HCT116 (cell line): ENCODE results near the gene SDK1. TPM values are rescaled to one million over a fixed set of nuclear protein-coding genes. Genes with fewer than 3 reads are reported as not detected.
"Not testable (repeated sequence)": the region's sequence is repeated elsewhere in the genome, so short reads cannot be mapped to it uniquely, and the experiment has no call there.

ENCODE experiments used
- ATAC-seq: fragments of 200-7000 bp; cut with Tn5 transposase; 2 replicates; pipeline ENCODE4 v1.9.1; 2020; ENCODE audit warnings: mild to moderate bottlenecking, moderate library complexity
- BruUV-seq: library from RNA; stranded (reverse); fragments of 400-500 nt; replicated peaks from 2 replicates; lab custom pipeline; 2021; lab: Mats Ljungman, UMichigan
- CTCF ChIA-PET: fragments of 300-600 bp; sonication (Branson Sonifier 250); formaldehyde crosslinking; loops from one replicate; lab custom pipeline; 2021; ENCODE audit warnings: antibody characterized with exemption; lab: Charles Lee
- POLR2A ChIA-PET: fragments of 300-600, 350-600 bp; sonication (Branson Sonifier 250); formaldehyde crosslinking; loops from one replicate; lab custom pipeline; 2021; ENCODE audit warnings: antibody characterized with exemption; lab: Charles Lee
- RAD21 ChIA-PET, 2 experiments: fragments of 300-600 bp; sonication (Branson Sonifier 250); formaldehyde crosslinking; loops; one replicate each; lab custom pipeline; 2023; ENCODE audit warnings: low total read pairs in 2 of 2; ENCODE audit not compliant: uncharacterized antibody in 2 of 2, unreplicated experiment in 2 of 2, low non-redundant PET in 1 of 2; lab: Charles Lee
- DNase-seq: peaks from one replicate; pipeline ENCODE4 v3.0.0-alpha.2; 2010; ENCODE audit warnings: low read depth, low spot score
- H2AFZ ChIP-seq: fragments of 200-600 bp; shearing (Covaris generic), sonication (generic); 2 replicates; pipeline ENCODE4 v1.6.1; 2017; ENCODE audit warnings: low read depth, mixed run types, mixed read lengths, antibody characterized with exemption, low read length; ENCODE audit not compliant: poor library complexity, severe bottlenecking
- H3K27ac ChIP-seq: 2 replicates; pipeline ENCODE4 v1.5.1; 2012; ENCODE audit warnings: low read depth, low read length
- H3K27me3 ChIP-seq: fragments of 200-600 bp; sonication (generic); 2 replicates; pipeline ENCODE4 v1.6.1; 2016; ENCODE audit warnings: mixed run types, low read length, mixed read lengths; ENCODE audit not compliant: insufficient read depth
- H3K36me3 ChIP-seq, 2 experiments: fragments of 200-500 bp in 1 of 2; fragments of 200-600 bp in 1 of 2; sonication (Bioruptor generic) in 1 of 2; sonication (generic) in 1 of 2; 2 replicates each; pipeline versions ENCODE4 v1.5.1 to v1.6.1; 2014 to 2016; ENCODE audit warnings: low read length in 2 of 2, inconsistent platforms in 1 of 2, mixed read lengths in 1 of 2, mixed run types in 1 of 2; ENCODE audit not compliant: insufficient read depth in 2 of 2, control insufficient read depth in 1 of 2
- H3K4me1 ChIP-seq, 2 experiments: fragments of 200-600 bp in 1 of 2; sonication (generic) in 1 of 2; 2 replicates each; pipeline versions ENCODE4 v1.5.1 to v1.6.1; 2012 to 2017; ENCODE audit warnings: low read length in 2 of 2, inconsistent platforms in 1 of 2, mild to moderate bottlenecking in 1 of 2, mixed read lengths in 1 of 2, mixed run types in 1 of 2, moderate library complexity in 1 of 2; ENCODE audit not compliant: insufficient read depth in 2 of 2, control insufficient read depth in 1 of 2
- H3K4me2 ChIP-seq: fragments of 200-600 bp; sonication (generic); 2 replicates; pipeline ENCODE4 v1.6.1; 2017; ENCODE audit warnings: mixed run types, low read length, mixed read lengths
- H3K4me3 ChIP-seq, 2 experiments: fragments of 200-600 bp in 1 of 2; sonication (generic) in 1 of 2; replicated peaks in 1 of 2; 2 replicates each; pipeline ENCODE4 v1.5.1; 2011 to 2016; ENCODE audit warnings: low read length in 2 of 2, control low read depth in 1 of 2, low read depth in 1 of 2, mild to moderate bottlenecking in 1 of 2, mixed read lengths in 1 of 2, mixed run types in 1 of 2
- H3K79me2 ChIP-seq: fragments of 200-600 bp; sonication (generic); 2 replicates; pipeline ENCODE4 v1.6.1; 2017; ENCODE audit warnings: mild to moderate bottlenecking, mixed run types, low read length, moderate library complexity, mixed read lengths; ENCODE audit not compliant: insufficient read depth
- H3K9ac ChIP-seq: fragments of 200-600 bp; sonication (generic); 2 replicates; pipeline ENCODE4 v1.6.1; 2016; ENCODE audit warnings: low read length, mixed read lengths
- H3K9me2 ChIP-seq: fragments of 200-600 bp; sonication (generic), shearing (Covaris generic); 2 replicates; pipeline ENCODE4 v1.6.1; 2017; ENCODE audit warnings: mixed run types, mild to moderate bottlenecking, moderate library complexity; ENCODE audit not compliant: insufficient read depth
- H3K9me3 ChIP-seq, 2 experiments: fragments of 200-500 bp in 1 of 2; fragments of 200-600 bp in 1 of 2; sonication (Bioruptor generic) in 1 of 2; sonication (generic) in 1 of 2; 2 replicates each; pipeline ENCODE4 v1.6.1; 2014 to 2017; ENCODE audit warnings: low read length in 2 of 2, mixed read lengths in 2 of 2, inconsistent platforms in 1 of 2, low read depth in 1 of 2, mild to moderate bottlenecking in 1 of 2, mixed run types in 1 of 2, moderate library complexity in 1 of 2; ENCODE audit not compliant: control insufficient read depth in 1 of 2, insufficient read depth in 1 of 2
- H4K20me1 ChIP-seq: fragments of 200-600 bp; sonication (generic), shearing (Covaris generic); 2 replicates; pipeline ENCODE4 v1.6.1; 2017; ENCODE audit warnings: mixed run types, mild to moderate bottlenecking, moderate library complexity; ENCODE audit not compliant: insufficient read depth
- ATF3 ChIP-seq: IDR thresholded peaks from 2 replicates; pipeline ENCODE4 v1.6.1; 2012
- CBX3 ChIP-seq: IDR thresholded peaks from 2 replicates; pipeline ENCODE4 v1.6.1; 2012; ENCODE audit warnings: low read depth
- CEBPB ChIP-seq: IDR thresholded peaks from 2 replicates; pipeline ENCODE4 v1.6.1; 2012; ENCODE audit warnings: low read depth
- EGR1 ChIP-seq: IDR thresholded peaks from 2 replicates; pipeline ENCODE4 v1.6.1; 2012; ENCODE audit warnings: low read depth
- EZH2 ChIP-seq: fragments of 200-600 bp; sonication (generic); IDR thresholded peaks from 2 replicates; pipeline ENCODE4 v1.6.1; 2017; ENCODE audit warnings: antibody characterized with exemption, mixed run types
- EZH2phosphoT487 ChIP-seq: fragments of 200-600 bp; IDR thresholded peaks from 2 replicates; pipeline ENCODE4 v1.6.1; 2018; ENCODE audit warnings: antibody characterized with exemption, borderline replicate concordance
- FOSL1 ChIP-seq: IDR thresholded peaks from 2 replicates; pipeline ENCODE4 v1.6.1; 2012; ENCODE audit warnings: low read depth
- POLR2AphosphoS5 ChIP-seq: IDR thresholded peaks from 2 replicates; pipeline ENCODE4 v1.6.1; 2011; ENCODE audit warnings: mild to moderate bottlenecking, low read depth, low read length, moderate library complexity
- RAD21 ChIP-seq: IDR thresholded peaks from 2 replicates; pipeline ENCODE4 v1.6.1; 2012; ENCODE audit warnings: low read depth, mild to moderate bottlenecking
- TCF7L2 ChIP-seq: IDR thresholded peaks from 2 replicates; pipeline ENCODE4 v1.7.0; 2011; ENCODE audit warnings: borderline replicate concordance, inconsistent platforms; ENCODE audit not compliant: insufficient read depth, insufficient read length; ENCODE audit errors: extremely low read depth
- YY1 ChIP-seq: IDR thresholded peaks from 2 replicates; pipeline ENCODE4 v1.6.1; 2011; ENCODE audit warnings: low read length, low read depth, moderate library complexity, mild to moderate bottlenecking; ENCODE audit not compliant: insufficient replicate concordance; ENCODE audit errors: extremely low read depth
- ZBTB33 ChIP-seq: IDR thresholded peaks from 2 replicates; pipeline ENCODE4 v1.6.1; 2011; ENCODE audit warnings: mild to moderate bottlenecking, low read length, moderate library complexity; ENCODE audit not compliant: insufficient replicate concordance; ENCODE audit errors: extremely low read depth
- ZFX ChIP-seq: fragments of 450-650 bp; IDR thresholded peaks from 2 replicates; pipeline ENCODE4 v1.6.1; 2017
- ZNF274 ChIP-seq: fragments of 200-500 bp; sonication (Bioruptor generic); IDR thresholded peaks from 2 replicates; pipeline ENCODE4 v1.6.1; 2014; ENCODE audit warnings: mild to moderate bottlenecking, low read depth, low read length, inconsistent platforms
- intact Hi-C: fragments of 100-400 bp; cut with micrococcal nuclease; formaldehyde crosslinking; loops from 2 replicates; pipeline ENCODE4 v1.10.0; 2022
- total RNA-seq: library from RNA; stranded (reverse); gene quantifications from one replicate; pipeline ENCODE4 v1.2.1, GENCODE V29; 2021; ENCODE audit not compliant: unreplicated experiment
- TF ChIP-seq, protein P1 (sequence below), 3 experiments: fragments of 200-600 bp in 1 of 3; sonication (generic) in 1 of 3; IDR thresholded peaks in 2 of 3; conservative IDR thresholded peaks in 1 of 3; 2 replicates each; pipeline ENCODE4 v1.5.1; 2012 to 2017; ENCODE audit warnings: low read depth in 2 of 3, low read length in 2 of 3, antibody characterized with exemption in 1 of 3, borderline replicate concordance in 1 of 3, control low read depth in 1 of 3, mild to moderate bottlenecking in 1 of 3, mixed read lengths in 1 of 3, mixed run types in 1 of 3, moderate library complexity in 1 of 3; ENCODE audit not compliant: insufficient read depth in 1 of 3

Gene SDK1
- total RNA-seq, 1 experiment from 2014 or later: 0.05 TPM

DNA sequence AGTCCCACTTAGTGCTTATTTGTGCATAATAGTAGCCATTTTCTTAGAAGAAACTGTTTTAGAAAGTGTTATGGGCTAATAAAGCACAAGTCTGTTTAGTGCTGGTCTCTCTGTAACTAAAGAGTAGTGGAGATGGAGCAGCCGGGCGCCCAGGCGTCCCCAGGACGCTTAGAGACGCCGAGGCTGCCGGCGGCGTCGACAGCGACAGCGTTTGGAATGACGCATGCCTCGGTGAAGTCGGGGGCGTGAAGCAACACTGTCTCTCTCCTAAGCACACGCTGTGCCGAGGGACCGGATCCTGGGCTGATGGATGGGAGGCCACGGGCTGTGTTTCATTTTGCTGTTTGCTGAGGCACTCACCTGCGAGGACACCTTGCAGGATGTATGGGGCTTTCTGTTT is 792.4 kb downstream of the SDK1 start:
- no peaks in the 10 kb centered on the region for H3K9me2 ChIP-seq
- no peaks in the 10 kb centered on the region for H3K79me2 ChIP-seq
- no peaks in the 10 kb centered on the region; a peak in 1 of 4 replicates for H3K4me1 ChIP-seq
- H3K4me3 ChIP-seq: no peak overlapping the region
- H3K27ac ChIP-seq: no peak overlapping the region
- no peaks in the 10 kb centered on the region for H3K36me3 ChIP-seq
- no TSS peak for BruUV-seq
- H3K4me2 ChIP-seq: no peak overlapping the region
- TF ChIP-seq EGR1: no peak
- no peak for TF ChIP-seq CBX3
- TF ChIP-seq YY1: no peak
- TF ChIP-seq TCF7L2: no peak
- no peak for TF ChIP-seq RAD21
- TF ChIP-seq, protein P1, sequence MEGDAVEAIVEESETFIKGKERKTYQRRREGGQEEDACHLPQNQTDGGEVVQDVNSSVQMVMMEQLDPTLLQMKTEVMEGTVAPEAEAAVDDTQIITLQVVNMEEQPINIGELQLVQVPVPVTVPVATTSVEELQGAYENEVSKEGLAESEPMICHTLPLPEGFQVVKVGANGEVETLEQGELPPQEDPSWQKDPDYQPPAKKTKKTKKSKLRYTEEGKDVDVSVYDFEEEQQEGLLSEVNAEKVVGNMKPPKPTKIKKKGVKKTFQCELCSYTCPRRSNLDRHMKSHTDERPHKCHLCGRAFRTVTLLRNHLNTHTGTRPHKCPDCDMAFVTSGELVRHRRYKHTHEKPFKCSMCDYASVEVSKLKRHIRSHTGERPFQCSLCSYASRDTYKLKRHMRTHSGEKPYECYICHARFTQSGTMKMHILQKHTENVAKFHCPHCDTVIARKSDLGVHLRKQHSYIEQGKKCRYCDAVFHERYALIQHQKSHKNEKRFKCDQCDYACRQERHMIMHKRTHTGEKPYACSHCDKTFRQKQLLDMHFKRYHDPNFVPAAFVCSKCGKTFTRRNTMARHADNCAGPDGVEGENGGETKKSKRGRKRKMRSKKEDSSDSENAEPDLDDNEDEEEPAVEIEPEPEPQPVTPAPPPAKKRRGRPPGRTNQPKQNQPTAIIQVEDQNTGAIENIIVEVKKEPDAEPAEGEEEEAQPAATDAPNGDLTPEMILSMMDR (IDR thresholded peaks at IDR 0.05 in 2 of 3, conservative IDR thresholded peaks at IDR 0.05 in 1 of 3; ENCODE audit: borderline replicate concordance in 1 of 3, insufficient read depth in 1 of 3, low read depth in 2 of 3, low read length in 2 of 3): no peak
- no peak for TF ChIP-seq POLR2AphosphoS5
- TF ChIP-seq ZNF274: no peak
- TF ChIP-seq ZBTB33: no peak
- no peak for TF ChIP-seq ATF3
- no peak for TF ChIP-seq FOSL1
- no peak for TF ChIP-seq EZH2phosphoT487
- TF ChIP-seq ZFX: no peak
- TF ChIP-seq EZH2: no peak
- no peak for TF ChIP-seq CEBPB
- intact Hi-C loops: no loop called here
- ChIA-PET POLR2A (no interaction called here), RAD21 (no interaction called here), CTCF (no interaction called here)
- DNase-seq (no peak), ATAC-seq (no peak)
- no peak overlapping the region for H2AFZ ChIP-seq
- no peaks in the 10 kb centered on the region for H4K20me1 ChIP-seq
- no peaks in the 10 kb centered on the region for H3K9me3 ChIP-seq
- H3K27me3 ChIP-seq: no peaks in the 10 kb centered on the region
- no peak overlapping the region for H3K9ac ChIP-seq

- H4K20me1 ChIP-seq, H3K79me2 ChIP-seq, CTCF ChIA-PET, BruUV-seq, intact Hi-C loops, H3K9me3 ChIP-seq, H3K9ac ChIP-seq, H3K27me3 ChIP-seq, DNase-seq, H3K36me3 ChIP-seq, H2AFZ ChIP-seq, H3K4me2 ChIP-seq, H3K27ac ChIP-seq, H3K9me2 ChIP-seq, H3K4me3 ChIP-seq, ATAC-seq, POLR2A ChIA-PET, RAD21 ChIA-PET, H3K4me1 ChIP-seq: not testable (repeated sequence)
Observed at GRCh38 chr7:4094158-4094557, 793.1 kb downstream of the SDK1 start.
